GM21447 (cell line): ENCODE measurements around the gene FAM118A.
"Not testable (repeated sequence)": the region's sequence is repeated elsewhere in the genome, so short reads cannot be mapped to it uniquely, and the experiment has no call there.

Experiments
- ATAC-seq: cut with Tn5 transposase; IDR thresholded peaks from one replicate; pipeline ENCODE4 v1.9.1; 2021; ENCODE audit not compliant: unreplicated experiment

Gene FAM118A

DNA sequence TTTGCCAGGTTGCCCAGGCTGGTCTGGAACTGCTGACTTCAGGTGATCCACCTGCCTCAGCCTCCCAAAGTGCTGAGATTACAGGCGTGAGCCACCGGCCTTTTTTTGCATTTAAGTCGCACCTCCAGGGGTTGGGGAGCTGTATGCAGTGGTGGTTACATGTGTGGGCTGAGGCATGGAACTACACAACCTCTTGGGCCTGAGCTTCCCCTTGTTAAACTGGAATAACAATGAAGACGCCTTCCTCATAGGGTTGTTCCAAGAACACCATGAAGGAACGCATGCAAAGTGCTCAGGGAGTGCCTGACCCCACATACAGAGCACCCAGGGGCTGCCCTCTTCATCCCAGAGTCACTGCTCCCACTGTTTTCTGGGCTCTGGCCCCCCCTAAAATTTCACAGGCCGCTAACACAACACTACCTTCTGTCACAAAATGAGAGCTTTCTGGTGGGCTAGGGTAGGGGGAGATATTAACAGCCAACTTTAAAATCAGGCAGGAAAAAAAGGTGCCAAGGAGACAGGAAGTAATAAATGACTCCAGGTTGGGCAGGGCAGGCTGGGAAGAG lies 1.3 kb upstream of the FAM118A start:
- ATAC-seq: no peak

DNA sequence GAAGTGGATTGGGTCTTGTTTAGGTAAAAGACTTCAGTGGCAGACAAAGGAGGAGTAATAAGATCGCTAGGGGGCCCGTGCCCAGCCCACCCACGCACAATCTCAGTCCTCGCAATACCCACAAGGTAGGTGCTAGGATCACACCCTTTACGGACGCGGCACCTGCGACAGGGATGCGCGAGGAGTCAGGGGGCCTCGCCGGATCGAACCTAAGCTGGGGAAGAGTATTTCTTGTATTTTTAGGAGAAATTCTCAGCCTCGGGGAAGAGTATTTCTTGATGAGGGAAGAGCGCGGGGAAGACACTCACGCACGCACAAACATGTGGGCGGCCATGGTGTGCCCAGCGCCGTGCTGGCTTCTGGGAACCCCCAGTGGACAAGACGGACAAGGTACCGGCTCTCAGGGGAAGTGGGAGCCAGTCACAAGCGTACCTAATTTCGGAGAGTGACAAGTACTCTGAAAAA lies 745 bp upstream of the FAM118A start:
- no peak for ATAC-seq

DNA sequence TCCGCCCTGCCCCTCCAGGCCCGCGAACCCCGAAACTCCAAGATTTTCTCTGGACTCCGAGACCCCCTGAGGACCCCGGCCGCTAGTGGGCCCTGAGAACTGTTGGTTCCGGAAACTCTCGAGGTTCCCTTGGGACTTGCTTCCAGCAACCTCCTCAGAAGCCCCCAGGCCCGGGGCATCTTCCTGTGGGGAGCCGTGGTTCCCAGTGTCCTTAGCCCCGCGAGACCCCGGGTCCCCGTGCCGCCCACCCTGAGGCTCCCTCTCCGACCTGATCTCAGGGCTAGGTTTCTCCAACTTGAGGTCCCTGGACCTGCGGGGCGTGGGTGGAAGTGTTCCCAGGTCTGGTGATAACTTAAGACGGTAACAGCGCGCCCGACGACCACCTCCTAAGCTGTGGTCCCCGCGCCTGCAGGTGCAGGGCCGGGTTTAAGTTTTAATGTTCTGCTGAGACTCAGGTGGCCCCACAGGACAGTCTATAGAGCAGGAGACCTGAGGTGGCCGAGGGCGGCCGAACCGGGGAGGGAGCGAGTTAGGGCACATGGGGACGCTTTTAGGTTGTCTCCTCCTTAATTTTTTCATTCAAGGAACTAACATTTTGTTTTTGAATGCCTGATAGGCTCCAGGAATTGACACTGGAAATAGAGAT lies 720 bp downstream of the FAM118A start:
- ATAC-seq: no peak

DNA sequence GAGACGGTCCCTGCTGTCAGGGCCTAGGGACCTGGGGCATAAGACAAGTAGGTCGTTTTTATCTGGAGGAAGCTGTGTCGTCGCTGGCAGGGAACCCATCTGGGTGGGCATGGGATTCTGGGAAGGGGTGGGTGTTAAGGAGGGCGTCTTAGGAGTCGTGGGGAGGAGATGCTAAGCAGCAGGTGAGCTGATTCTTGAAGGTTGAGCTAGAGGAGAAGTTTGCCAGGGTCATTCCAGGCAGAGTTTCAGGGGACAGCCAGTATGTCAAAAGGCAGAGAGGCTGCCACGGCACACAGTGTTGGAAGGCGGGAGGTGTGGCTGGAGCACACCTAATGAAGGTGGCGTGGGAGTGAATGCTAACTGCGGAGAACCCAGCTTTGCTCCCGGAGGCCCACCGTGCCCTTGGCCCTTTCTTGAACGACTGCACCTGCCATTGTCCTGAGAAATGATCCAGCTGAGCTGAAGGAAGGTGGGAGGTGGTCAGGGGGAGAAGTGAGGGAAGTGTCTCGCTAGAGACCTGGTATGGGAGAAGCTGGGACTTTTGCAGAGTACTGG lies 1.3 kb downstream of the FAM118A start:
- no peak for ATAC-seq

- no peak for ATAC-seq
Observed at GRCh38 chr22:45312415-45312814, 2.7 kb downstream of the FAM118A start.

DNA sequence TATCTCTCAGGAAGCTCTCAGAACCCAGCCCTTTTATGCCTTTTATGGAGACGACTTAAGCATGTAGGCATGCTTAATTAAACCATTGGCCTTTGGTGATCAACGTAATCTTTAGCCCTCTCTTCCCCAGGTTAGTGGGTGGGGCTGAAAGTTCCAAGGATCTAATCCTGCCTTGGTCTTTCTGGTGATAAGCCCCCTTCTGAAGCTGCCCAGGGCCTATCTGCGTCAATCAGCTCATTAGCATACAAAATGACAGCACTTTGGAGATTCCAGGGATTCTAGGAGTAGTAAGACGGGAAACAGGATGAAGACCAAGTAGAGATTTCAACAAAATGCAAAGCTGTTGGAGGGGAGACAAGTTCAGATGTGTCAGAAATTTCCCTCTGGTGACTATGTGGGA lies 3.1 kb downstream of the FAM118A start:
- ATAC-seq: no peak

- ATAC-seq: no peak
Observed at GRCh38 chr22:45314054-45314721, 4.5 kb downstream of the FAM118A start.

DNA sequence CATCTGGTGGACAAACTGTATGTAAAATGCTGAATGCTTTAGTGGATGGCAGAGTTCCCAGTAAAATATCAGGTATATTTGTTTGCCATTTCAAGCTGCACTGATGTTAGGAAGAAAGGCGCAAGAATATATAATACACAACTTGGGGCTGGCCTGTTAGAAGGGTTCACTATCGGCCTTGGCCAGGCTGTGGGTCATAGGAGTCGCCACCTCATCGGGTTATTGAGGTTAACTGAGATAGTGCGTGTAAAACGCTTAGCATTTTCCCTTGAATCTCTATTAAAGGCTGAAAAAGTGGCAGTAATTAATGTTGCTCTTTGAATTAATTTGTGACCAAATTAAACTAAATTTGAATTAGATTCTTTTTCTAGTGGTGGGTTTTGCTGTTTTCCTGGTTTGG lies 5.1 kb downstream of the FAM118A start:
- no peak for ATAC-seq

DNA sequence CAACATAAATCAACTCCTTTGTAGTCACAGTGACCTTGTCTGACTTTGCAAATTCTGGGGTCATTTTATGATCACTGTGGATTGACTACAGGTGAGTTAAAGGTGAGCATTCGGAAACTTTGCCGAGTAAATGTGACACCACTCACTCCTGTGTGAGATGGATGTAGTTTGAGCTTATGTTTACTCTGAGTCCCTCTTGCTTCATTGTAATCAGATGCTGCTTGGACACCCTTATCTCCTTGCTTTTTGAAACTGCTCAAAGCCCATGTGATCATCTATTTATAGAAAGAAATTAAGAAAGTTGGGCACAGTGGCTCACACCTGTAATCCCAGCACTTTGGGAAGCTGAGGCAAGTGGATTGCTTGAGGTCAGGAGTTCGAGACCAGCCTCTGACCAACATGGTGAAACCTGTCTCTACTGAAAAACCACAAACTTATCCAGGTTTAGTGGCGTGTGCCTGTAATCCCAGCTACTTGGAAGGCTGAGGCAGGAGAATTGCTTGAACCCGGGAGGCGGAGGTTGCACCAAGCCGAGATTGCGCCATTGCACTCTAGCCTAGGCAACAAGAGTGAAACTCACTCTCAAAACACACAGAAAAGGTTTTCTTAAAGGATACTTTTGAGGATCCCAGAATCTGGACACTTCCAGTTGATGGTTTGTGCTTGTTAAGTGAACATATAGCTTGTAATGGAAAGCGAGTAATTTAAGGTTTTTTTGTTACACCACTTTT lies 7.2 kb downstream of the FAM118A start:
- ATAC-seq: no peak

DNA sequence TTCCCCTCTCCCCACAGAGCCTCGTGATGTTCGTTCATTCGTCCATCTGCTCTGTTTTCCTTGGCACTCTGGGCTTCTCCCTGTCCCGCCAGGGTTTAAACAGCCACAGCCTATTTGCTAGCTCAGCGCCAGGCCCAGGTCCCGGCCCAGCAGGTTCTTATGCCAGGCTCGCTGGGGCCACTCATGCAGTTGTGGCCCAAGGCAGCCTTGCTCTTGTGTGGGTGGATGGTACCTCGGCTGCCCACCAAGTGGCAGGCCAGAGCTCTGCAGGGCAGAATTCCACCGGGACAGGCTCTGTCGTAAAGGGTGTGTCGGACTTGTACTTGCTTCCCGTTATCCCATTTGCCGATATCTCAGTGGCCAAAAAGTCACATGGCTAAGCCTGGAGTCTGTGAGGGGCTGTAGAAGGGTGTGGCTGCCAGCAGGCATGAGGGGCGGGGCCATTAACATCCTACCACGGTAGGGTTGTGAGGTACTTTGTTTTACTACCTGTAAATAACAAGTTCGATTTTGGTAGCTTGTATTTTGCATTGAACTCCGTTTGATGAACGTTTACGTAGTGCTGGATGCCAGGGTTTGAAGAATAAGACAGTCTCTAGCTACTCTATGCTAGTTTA lies 7.9 kb downstream of the FAM118A start:
- no peak for ATAC-seq

- peak; percentile 56 for ATAC-seq
Observed at GRCh38 chr22:45318168-45318557, 8.4 kb downstream of the FAM118A start.

DNA sequence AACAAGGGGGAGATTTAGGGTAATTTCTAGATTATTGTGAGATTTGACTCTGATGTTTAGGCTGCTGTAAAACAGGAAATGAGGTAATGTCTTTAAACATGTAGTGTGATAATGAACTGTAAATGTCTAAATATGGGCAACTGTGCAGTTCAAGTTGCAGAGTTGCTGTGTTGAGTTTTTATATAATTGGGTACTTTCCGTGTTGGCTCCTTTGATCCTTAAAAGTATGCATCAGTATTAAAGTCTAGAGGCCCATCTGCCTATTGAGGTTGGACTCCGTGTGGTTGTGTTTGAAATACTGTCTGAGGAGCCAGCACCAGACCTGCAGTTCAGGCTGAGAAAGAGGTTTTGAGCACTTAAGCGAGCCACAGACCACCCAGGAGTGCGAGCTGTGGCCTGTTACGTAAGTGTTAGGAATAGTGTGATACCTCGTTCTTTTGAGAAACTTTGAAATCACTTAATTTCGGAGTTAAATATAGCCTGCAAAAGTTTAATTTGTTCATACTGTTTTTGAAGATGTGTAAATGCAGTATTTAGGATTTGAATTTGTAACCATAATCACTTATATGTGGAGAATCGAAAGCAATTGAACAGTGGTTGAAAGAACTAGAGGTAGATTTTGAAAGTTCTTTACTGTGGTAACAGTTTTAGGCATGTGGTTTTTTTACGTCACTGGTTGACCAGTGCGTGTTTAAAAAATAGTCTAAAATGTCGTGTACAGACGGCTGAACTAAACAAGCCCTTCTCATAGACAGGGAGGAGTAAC lies 9.0 kb downstream of the FAM118A start:
- peak; percentile 32 for ATAC-seq

- no peak for ATAC-seq
Observed at GRCh38 chr22:45319324-45319685, 9.6 kb downstream of the FAM118A start.

DNA sequence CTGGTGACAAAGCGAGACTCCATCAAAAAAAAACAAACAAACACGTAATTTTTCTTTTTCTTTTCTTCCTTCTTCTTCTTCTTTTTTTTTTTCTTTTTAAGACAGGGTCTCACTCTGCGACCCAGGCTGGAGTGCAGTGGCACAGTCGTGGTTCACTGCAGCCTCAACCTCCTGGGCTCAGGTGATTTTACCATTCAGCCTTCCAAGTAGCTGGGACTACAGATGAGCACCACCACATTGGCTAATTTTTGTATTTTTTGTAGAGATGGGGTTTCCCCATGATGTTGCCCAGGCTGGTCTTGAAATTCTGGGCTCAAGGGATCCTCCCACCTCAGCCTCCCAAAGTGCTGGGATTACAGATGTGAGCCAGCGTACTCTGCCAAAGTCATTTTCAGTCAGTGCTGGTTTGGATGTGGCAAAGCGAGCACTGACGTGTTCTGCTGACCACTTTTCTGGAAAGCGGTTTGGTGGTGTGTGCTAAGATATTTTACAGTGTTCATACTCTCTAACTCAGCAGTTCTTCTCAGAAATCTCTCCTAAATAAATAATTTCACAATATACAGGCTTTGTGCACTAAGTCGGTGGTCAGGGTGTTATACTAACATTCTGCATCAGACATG lies 10.7 kb downstream of the FAM118A start:
- no peak for ATAC-seq

DNA sequence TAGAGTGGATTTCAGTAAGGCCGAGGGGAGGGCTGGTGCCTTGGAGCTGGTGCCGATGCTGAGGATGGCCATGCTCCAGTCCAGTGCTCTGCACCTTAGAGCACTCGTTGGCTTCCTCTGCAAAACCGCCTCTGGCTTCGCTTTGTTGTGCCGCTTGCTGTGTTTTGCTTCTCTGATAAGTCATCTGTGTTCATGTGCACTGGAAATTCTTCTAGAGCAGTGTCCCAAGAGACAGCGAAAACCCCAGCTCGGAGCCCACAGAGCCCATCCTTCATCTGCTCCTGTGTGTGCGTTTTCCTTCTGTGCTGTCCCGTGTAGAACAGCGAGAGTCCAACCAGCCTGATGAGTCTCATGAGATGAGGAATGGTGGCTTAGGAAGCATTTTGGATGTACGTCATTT lies 12.1 kb downstream of the FAM118A start:
- no peak for ATAC-seq

DNA sequence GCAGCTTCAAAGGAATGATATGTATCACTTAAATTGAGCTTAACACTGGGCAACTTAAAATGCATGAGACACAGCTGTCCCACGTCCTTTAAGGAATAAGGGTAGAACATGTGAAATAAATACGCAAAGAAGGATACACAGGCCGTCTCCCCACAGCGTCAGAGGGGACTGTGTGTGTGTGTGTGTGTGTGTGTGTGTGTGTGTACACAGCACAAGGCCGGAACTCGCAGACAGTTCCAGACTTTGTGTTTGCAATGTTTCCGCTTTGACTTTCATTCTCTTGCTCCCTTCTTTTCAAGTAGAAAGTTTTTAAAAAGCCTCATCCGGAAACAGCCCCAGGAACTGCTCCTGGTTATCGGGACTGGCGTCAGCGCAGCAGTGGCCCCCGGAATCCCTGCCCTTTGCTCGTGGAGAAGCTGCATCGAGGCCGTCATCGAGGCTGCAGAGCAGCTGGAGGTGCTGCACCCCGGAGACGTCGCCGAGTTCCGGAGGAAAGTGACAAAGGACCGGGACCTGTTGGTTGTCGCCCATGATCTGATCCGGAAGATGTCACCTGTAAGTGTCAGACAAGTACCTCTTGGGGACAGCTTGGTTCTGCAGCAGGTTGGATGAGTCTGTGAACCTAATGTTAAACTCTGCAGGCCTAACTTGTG lies 13.3 kb downstream of the FAM118A start:
- no peak for ATAC-seq

DNA sequence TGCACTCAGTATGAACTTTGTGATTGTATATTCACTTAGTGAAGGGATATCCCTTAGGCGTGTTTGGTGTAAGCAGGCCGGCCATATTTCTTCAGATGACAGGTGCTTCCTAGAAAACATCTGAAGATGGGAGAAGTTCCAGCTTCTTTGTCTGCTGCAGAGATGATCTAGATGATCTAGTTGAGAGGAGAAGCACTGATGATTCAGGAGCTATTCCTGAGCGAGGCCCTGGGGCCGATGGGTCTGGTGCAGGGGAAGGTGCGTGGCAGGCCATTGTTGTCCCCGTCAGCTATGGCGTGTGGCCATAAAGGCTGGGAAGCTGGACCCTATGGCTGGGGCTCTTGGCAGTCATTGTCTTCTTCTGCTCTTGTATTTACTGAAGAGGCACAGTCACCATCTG lies 14.0 kb downstream of the FAM118A start:
- ATAC-seq: no peak

- no peak for ATAC-seq
Observed at GRCh38 chr22:45324311-45324711, 14.6 kb downstream of the FAM118A start.

DNA sequence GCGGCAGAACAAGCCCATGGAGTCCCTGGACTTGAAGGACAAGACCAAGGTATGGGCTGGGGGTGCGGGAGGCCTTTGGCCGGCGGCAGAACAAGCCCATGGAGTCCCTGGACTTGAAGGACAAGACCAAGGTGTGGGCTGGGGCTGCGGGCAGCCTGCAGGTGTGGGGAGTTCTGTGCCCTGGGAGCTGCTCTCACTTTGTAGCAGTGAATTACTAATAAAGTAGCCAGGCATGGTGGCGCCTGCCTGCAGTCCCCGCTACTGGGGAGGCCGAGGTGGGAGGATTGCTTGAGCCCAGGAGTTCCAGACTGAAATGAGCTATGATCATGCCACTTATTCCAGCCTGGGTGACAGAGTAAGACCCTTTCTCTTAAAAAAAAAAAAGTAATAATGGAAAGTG lies 18.5 kb downstream of the FAM118A start:
- ATAC-seq: not testable (repeated sequence)
